Bronchial epithelial cell (primary cell): ENCODE measurements around the gene FRY. TPM values are rescaled to one million over a fixed set of nuclear protein-coding genes. Genes with fewer than 3 reads are reported as not detected.

Experiments used
- DNase-seq: peaks from one replicate; pipeline ENCODE4 v3.0.0-alpha.2; 2010; ENCODE audit warnings: low read depth
- FAIRE-seq: peaks from 2 replicates; lab custom pipeline; 2011; peaks lifted over from hg19 to GRCh38; lab: Jason Lieb, UNC
- H3K27me3 ChIP-seq: 2 replicates; pipeline ENCODE4 v1.5.1; 2011; ENCODE audit warnings: low read length; ENCODE audit not compliant: control insufficient read depth, insufficient read depth
- H3K36me3 ChIP-seq: 2 replicates; pipeline ENCODE4 v1.5.1; 2011; ENCODE audit warnings: low read length; ENCODE audit not compliant: control insufficient read depth, insufficient read depth
- H3K4me3 ChIP-seq: 2 replicates; pipeline ENCODE4 v1.5.1; 2011; ENCODE audit warnings: mild to moderate bottlenecking, low read depth, low read length, control low read depth
- total RNA-seq: library from RNA; depleted of rRNA; stranded (reverse); fragments of >200 nt; gene quantifications from 2 replicates; pipeline ENCODE4 v1.2.1, GENCODE V29; 2014
- TF ChIP-seq, protein P1 (sequence below): IDR thresholded peaks from 2 replicates; pipeline ENCODE4 v1.5.1; 2011; ENCODE audit warnings: mild to moderate bottlenecking, moderate library complexity, low read length, control low read depth, inconsistent platforms; ENCODE audit not compliant: insufficient read depth, severe bottlenecking

Gene FRY
- total RNA-seq, 1 donor from 2014 or later = 0.79 TPM

DNA sequence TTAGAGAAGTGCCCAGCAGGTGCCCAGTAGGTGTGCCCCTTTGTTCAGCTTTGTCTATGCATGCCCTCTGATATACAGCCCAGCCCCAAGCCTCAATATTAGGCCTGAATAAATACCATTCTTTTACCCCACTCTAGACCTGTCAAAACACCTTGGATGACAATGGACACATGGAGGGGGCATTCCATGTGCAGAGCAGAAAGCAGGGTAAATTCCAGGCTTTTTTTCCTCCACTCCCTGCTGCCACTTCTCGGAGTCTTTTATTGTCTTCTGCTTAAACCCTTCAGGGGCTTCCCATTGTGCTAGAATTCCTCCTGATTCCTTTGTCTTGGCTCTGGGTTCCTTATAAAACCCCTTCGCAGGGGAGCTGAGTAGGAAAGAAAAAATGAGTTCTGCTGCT, 5.8 kb upstream of the FRY start:
- FAIRE-seq (no peak), DNase-seq (no peak)
- no peaks in the 10 kb centered on the region for H3K27me3 ChIP-seq
- TF ChIP-seq, protein P1, sequence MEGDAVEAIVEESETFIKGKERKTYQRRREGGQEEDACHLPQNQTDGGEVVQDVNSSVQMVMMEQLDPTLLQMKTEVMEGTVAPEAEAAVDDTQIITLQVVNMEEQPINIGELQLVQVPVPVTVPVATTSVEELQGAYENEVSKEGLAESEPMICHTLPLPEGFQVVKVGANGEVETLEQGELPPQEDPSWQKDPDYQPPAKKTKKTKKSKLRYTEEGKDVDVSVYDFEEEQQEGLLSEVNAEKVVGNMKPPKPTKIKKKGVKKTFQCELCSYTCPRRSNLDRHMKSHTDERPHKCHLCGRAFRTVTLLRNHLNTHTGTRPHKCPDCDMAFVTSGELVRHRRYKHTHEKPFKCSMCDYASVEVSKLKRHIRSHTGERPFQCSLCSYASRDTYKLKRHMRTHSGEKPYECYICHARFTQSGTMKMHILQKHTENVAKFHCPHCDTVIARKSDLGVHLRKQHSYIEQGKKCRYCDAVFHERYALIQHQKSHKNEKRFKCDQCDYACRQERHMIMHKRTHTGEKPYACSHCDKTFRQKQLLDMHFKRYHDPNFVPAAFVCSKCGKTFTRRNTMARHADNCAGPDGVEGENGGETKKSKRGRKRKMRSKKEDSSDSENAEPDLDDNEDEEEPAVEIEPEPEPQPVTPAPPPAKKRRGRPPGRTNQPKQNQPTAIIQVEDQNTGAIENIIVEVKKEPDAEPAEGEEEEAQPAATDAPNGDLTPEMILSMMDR = no peak
- H3K4me3 ChIP-seq = no peak overlapping the region
- no peaks in the 10 kb centered on the region for H3K36me3 ChIP-seq

DNA sequence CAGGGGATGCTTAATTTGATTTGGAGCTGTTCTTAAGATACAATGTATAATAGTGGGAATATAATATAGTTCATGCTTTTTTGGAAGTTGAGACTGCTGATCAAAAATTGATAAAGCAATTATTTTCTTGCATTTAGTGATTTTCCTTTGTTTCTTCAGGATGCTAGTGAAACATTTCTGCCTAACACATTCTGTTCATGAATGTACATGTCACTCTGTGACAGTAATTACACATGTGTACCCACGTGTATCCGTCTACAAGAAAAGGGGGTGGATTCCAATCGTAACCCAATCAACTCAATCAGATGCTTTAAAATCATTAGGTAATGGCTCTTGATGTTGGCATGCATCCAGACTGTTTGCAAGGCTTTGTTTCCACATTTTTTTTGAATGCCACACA, 5.0 kb upstream of the FRY start:
- TF ChIP-seq, protein P1 = no peak
- H3K36me3 ChIP-seq = no peaks in the 10 kb centered on the region
- DNase-seq = no peak
- no peak for FAIRE-seq
- H3K27me3 ChIP-seq = peaks cover 1% of the 10 kb centered on the region
- H3K4me3 ChIP-seq = no peak overlapping the region

DNA sequence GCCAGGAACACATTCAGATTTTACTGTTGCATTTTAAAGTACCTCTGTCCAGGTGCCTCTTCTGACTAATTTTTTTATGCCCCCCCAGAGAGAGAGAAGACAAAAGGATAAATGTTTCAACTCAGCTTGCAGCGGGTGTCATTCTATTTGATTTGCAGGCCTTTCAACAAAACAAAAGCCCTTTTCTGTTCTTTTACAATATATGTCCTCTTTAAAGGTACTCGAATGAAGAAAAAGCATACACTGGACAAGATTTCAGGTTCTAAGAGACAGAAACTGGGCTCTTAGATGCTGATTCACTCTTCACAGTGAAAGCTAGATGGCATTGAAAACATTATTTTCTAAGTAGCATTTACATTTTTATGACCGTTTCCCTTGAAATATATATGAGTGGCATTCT, 2.9 kb upstream of the FRY start:
- DNase-seq (no peak), FAIRE-seq (no peak)
- Histone ChIP-seq H3K36me3 (no peaks in the 10 kb centered on the region), H3K4me3 (no peak overlapping the region), H3K27me3 (peaks cover 1% of the 10 kb centered on the region)
- TF ChIP-seq, protein P1 = no peak

DNA sequence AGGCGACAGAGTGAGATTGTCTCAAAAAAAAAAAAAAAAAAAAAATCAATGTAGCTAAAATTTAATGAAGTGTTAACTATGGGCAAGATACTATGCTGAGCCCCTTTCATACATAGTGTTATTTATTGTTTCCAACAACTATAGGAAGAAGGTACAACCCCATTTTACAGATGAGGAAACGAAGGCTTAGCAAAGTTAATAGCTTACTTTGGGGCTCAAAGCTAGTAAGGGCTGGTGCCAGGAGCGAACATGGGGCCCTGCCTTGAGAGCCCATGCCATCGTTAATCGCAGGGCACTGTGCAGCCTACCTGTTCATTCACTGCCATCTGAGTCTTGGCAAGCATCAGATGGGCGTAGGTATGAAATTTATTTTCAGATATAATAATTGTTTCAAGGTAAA, 1.9 kb upstream of the FRY start:
- H3K36me3 ChIP-seq = no peaks in the 10 kb centered on the region
- TF ChIP-seq, protein P1 = no peak
- DNase-seq = no peak
- no peak for FAIRE-seq
- H3K27me3 ChIP-seq = peaks cover 1% of the 10 kb centered on the region
- no peak overlapping the region for H3K4me3 ChIP-seq

DNA sequence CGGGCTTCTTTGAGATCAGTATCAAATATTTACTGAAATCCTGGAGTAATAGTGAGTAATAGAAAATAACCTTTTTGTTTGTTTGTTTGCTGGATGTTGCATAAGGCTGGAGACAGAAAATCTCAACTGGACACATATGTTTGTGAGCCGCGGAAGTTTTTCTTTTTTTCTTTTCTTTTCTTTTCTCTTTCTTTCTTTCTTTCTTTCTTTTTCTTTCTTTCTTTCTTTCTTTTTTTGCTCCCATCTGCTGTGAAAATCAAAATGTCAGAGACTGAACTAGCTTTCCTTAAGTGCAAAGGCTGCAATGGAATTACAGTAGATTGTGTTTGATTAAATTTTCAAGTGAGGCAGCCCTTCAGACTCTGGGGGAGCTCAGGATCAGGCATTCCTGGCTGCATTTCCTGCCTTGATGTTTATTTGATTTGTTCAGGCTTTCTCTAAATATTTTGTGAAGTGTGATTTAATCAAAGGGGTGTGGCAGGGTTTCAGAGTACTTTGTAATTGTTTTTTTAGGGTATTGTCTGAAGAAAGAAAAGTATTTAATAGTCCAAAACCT, 319 bp downstream of the FRY start:
- TF ChIP-seq, protein P1 = no peak
- DNase-seq = no peak
- no peak for FAIRE-seq

DNA sequence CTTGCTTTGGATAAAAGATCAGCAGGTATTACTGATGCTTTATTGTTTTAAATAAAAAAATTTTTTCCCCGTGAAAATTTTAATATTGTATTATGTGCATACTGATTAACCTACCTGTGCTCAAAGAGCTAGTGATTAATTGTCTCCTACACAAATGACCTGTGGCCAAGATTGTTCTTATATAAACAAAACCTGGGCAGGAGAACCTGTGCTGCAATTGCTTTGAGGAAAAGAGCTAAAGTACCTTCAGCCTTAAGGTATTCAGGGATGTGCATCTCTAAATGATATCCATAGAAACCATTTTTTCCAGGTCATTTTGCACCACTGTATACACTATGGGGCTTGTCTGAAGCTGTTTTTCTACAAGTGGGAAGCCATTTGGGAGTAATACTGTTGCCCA, 1.2 kb downstream of the FRY start:
- FAIRE-seq = no peak
- Histone ChIP-seq H3K4me3 (no peak overlapping the region), H3K36me3 (no peaks in the 10 kb centered on the region), H3K27me3 (peaks cover 1% of the 10 kb centered on the region)
- no peak for DNase-seq
- TF ChIP-seq, protein P1 = no peak

More for the DNA sequence above, 319 bp downstream of the FRY start:
- Histone ChIP-seq H3K36me3 (no peaks in the 10 kb centered on the region), H3K27me3 (peaks cover 1% of the 10 kb centered on the region), H3K4me3 (peak overlapping the region; percentile 44)
